Stomach (tissue), 9 donors: ENCODE measurements around the gene CUX1. TPM values are rescaled to one million over a fixed set of nuclear protein-coding genes. Genes with fewer than 3 reads are reported as not detected.

ENCODE experiments used
- DNase-seq, 2 donors: peaks; one replicate each; pipeline versions ENCODE4 v3.0.0 to v3.0.0-alpha.2; 2013 to 2019
- H3K27ac ChIP-seq, 5 donors: fragments of 200-600 bp in 4 of 5; sonication (generic) in 4 of 5; one replicate each; pipeline ENCODE4 v1.5.1; 2013 to 2019; ENCODE audit warnings: mild to moderate bottlenecking in 1 of 5, moderate library complexity in 1 of 5
- H3K27me3 ChIP-seq, 3 donors: fragments of 200-600 bp; sonication (generic); one replicate each; pipeline ENCODE4 v1.5.1; 2017 to 2019; ENCODE audit warnings: mixed run types in 1 of 3
- H3K36me3 ChIP-seq, 4 donors: fragments of 200-600 bp; sonication (generic); 1 replicate in 3 of 4; 2 replicates in 1 of 4; pipeline ENCODE4 v1.5.1; 2016 to 2019
- H3K4me1 ChIP-seq, 4 donors: fragments of 200-600 bp; sonication (generic); one replicate each; pipeline ENCODE4 v1.5.1; 2016 to 2019
- H3K4me3 ChIP-seq, 4 donors: fragments of 200-600 bp; sonication (generic) in 3 of 4; one replicate each; pipeline ENCODE4 v1.5.1; 2016 to 2019; ENCODE audit warnings: mild to moderate bottlenecking in 1 of 4
- H3K9me3 ChIP-seq, 4 donors: fragments of 200-600 bp; sonication (generic); one replicate each; pipeline ENCODE4 v1.5.1; 2016 to 2019
- CTCF ChIP-seq, 7 experiments: fragments of 450-650 bp in 4 of 7; fragments of 200-600 bp in 3 of 7; sonication (generic) in 3 of 7; IDR thresholded peaks; one replicate each; pipeline ENCODE4 v1.5.1; 2016 to 2019; ENCODE audit warnings: antibody characterized with exemption in 7 of 7, control low read depth in 2 of 7, mild to moderate bottlenecking in 1 of 7
- EP300 ChIP-seq: sonication (generic); formaldehyde crosslinking; IDR thresholded peaks from one replicate; pipeline ENCODE4 v1.6.1; 2017; ENCODE audit warnings: antibody characterized with exemption
- POLR2A ChIP-seq, 4 donors: fragments of 450-650 bp; IDR thresholded peaks; one replicate each; pipeline ENCODE4 v1.6.1; 2016; ENCODE audit warnings: antibody characterized with exemption in 4 of 4, control low read depth in 2 of 4, mild to moderate bottlenecking in 1 of 4, moderate library complexity in 1 of 4
- POLR2AphosphoS5 ChIP-seq, 3 donors: sonication (generic); formaldehyde crosslinking; IDR thresholded peaks; one replicate each; pipeline ENCODE4 v1.6.1; 2016; ENCODE audit warnings: antibody characterized with exemption in 3 of 3
- WGBS, 5 donors: extraction: QIAGEN DNeasy Blood & Tissue Kit in 3 of 5; methylation state at CpG; one replicate each; pipeline versions ENCODE4 v1.1.5 to v1.1.7; 2013 to 2018; 5-methylcytosine and 5-hydroxymethylcytosine counted together
- intact Hi-C: fragments of 100-400 bp; cut with DNase I; formaldehyde crosslinking; loops from one replicate; pipeline ENCODE4 v1.15.1; 2023; ENCODE audit warnings: low total_unique reads
- polyA plus RNA-seq, 3 donors: library from polyadenylated mRNA; stranded (reverse); fragments of 200-250 nt; gene quantifications; one replicate each; pipeline ENCODE4 v1.2.3, GENCODE V29; 2013
- total RNA-seq, 5 donors: library from RNA; depleted of rRNA; stranded (reverse); fragments of >200 nt; gene quantifications; one replicate each; pipeline versions ENCODE4 v1.1.0 to v1.2.3, GENCODE V29; 2014 to 2016
- donor health status: healthy with polysubstance abuse.
- donor health status: Bipolar disorder and iron deficiency.
- donor health status: healthy.

The CUX1 gene
- total and polyA plus RNA-seq, 8 donors, result 24.7 to 201 (median 54.7) TPM

GRCh38 chr7:102287981-102288278 is 470.5 kb downstream of the CUX1 start:
- 7 to 21% (median 8%) methylated on average over 4 to 5 of the region's 5 CpGs for WGBS, 5 donors
- Histone ChIP-seq H3K27ac (peak overlapping the region in 2 of 5 donors; percentile 70 to 89), H3K4me3 (peak overlapping the region; percentile 77 to 85 (median 78)), H3K9me3 (no peaks in the 10 kb centered on the region), H3K4me1 (peaks cover 14 to 40% (median 33%) of the 10 kb centered on the region in 4 donors), H3K27me3 (peaks cover 0 to 19% (median 0%) of the 10 kb centered on the region in 3 donors), H3K36me3 (no peaks in the 10 kb centered on the region)
- TF ChIP-seq POLR2AphosphoS5 (IDR thresholded peaks at IDR 0.05) (no peak), CTCF (IDR thresholded peaks at IDR 0.05) (no peak), POLR2A (IDR thresholded peaks at IDR 0.05) (no peak), EP300 (no peak)
- DNase-seq, result no peak
- intact Hi-C loops, result loop anchor here (10.0 kb wide), 1 partner anchor 177 kb away; the partner anchor contains the start of genes ALKBH4 and LRWD1

- no peaks in the 10 kb centered on the region for H3K36me3 ChIP-seq
- TF ChIP-seq CTCF (IDR thresholded peaks at IDR 0.05) (no peak), POLR2AphosphoS5 (IDR thresholded peaks at IDR 0.05) (no peak), POLR2A (IDR thresholded peaks at IDR 0.05) (no peak), EP300 (no peak)
- no peaks in the 10 kb centered on the region for H3K9me3 ChIP-seq
- intact Hi-C loops, result loop anchor here (10.0 kb wide), 1 partner anchor 176 kb away; the partner anchor contains the start of genes ALKBH4 and LRWD1
- WGBS, 5 donors, result 31 to 41% (median 38%) methylated on average over 8 to 10 of the region's 10 CpGs
- no peak for DNase-seq
- H3K4me1 ChIP-seq, result peaks cover 14 to 40% (median 34%) of the 10 kb centered on the region in 4 donors
- H3K27ac ChIP-seq, result no peak overlapping the region
- H3K27me3 ChIP-seq, result peaks cover 0 to 23% (median 0%) of the 10 kb centered on the region in 3 donors
- peak overlapping the region in 3 of 4 donors; percentile 77 to 80 (median 77) for H3K4me3 ChIP-seq
Observed at GRCh38 chr7:102288285-102288930, 471.0 kb downstream of the CUX1 start.

GRCh38 chr7:102289057-102289456 is 471.6 kb downstream of the CUX1 start:
- Histone ChIP-seq H3K4me1 (peaks cover 14 to 40% (median 34%) of the 10 kb centered on the region in 4 donors), H3K27me3 (peaks cover 0 to 29% (median 0%) of the 10 kb centered on the region in 3 donors), H3K4me3 (peak overlapping the region in 1 of 4 donors; percentile 15), H3K36me3 (no peaks in the 10 kb centered on the region), H3K27ac (no peak overlapping the region), H3K9me3 (no peaks in the 10 kb centered on the region)
- 81 to 86% (median 85%) methylated on average over 8 to 9 of the region's 9 CpGs for WGBS, 5 donors
- DNase-seq, result no peak
- intact Hi-C loops, result loop anchor here (10.0 kb wide), 1 partner anchor 176 kb away; the partner anchor contains the start of genes ALKBH4 and LRWD1
- TF ChIP-seq POLR2AphosphoS5 (IDR thresholded peaks at IDR 0.05) (no peak), CTCF (IDR thresholded peaks at IDR 0.05) (no peak), POLR2A (IDR thresholded peaks at IDR 0.05) (no peak), EP300 (no peak)

- intact Hi-C loops, result no loop called here
- H3K4me3 ChIP-seq, result no peak overlapping the region
- H3K4me1 ChIP-seq, result peaks cover 7 to 25% (median 21%) of the 10 kb centered on the region in 4 donors
- H3K27me3 ChIP-seq, result peaks cover 0 to 29% (median 0%) of the 10 kb centered on the region in 3 donors
- no peak for DNase-seq
- 68 to 74% (median 70%) methylated on average over 18 of the region's 18 CpGs for WGBS, 5 donors
- no peak overlapping the region for H3K27ac ChIP-seq
- no peak for TF ChIP-seq POLR2AphosphoS5 (IDR thresholded peaks at IDR 0.05)
- no peak for TF ChIP-seq EP300
- TF ChIP-seq CTCF (IDR thresholded peaks at IDR 0.05), result no peak
- TF ChIP-seq POLR2A (IDR thresholded peaks at IDR 0.05), result no peak
- no peaks in the 10 kb centered on the region for H3K36me3 ChIP-seq
- H3K9me3 ChIP-seq, result no peaks in the 10 kb centered on the region
Observed at GRCh38 chr7:102291056-102291915, 473.9 kb downstream of the CUX1 start.
